Uterus (tissue), 2 donors: ENCODE measurements around the gene ADAMTSL5.
"Not testable (repeated sequence)": the region's sequence is repeated elsewhere in the genome, so short reads cannot be mapped to it uniquely, and the experiment has no call there.

Experiments used
- POLR2A ChIP-seq, 2 donors: fragments of 450-650 bp; IDR thresholded peaks; one replicate each; pipeline ENCODE4 v1.6.1; 2016; ENCODE audit warnings: antibody characterized with exemption in 2 of 2, mild to moderate bottlenecking in 1 of 2, moderate library complexity in 1 of 2
- TF ChIP-seq, protein P1 (sequence below), 4 experiments: fragments of 200-600 bp in 2 of 4; fragments of 450-650 bp in 2 of 4; sonication (generic) in 2 of 4; IDR thresholded peaks; one replicate each; pipeline ENCODE4 v1.5.1; 2016 to 2019; ENCODE audit warnings: antibody characterized with exemption in 4 of 4, mild to moderate bottlenecking in 2 of 4, moderate library complexity in 1 of 4

- TF ChIP-seq, protein P1, sequence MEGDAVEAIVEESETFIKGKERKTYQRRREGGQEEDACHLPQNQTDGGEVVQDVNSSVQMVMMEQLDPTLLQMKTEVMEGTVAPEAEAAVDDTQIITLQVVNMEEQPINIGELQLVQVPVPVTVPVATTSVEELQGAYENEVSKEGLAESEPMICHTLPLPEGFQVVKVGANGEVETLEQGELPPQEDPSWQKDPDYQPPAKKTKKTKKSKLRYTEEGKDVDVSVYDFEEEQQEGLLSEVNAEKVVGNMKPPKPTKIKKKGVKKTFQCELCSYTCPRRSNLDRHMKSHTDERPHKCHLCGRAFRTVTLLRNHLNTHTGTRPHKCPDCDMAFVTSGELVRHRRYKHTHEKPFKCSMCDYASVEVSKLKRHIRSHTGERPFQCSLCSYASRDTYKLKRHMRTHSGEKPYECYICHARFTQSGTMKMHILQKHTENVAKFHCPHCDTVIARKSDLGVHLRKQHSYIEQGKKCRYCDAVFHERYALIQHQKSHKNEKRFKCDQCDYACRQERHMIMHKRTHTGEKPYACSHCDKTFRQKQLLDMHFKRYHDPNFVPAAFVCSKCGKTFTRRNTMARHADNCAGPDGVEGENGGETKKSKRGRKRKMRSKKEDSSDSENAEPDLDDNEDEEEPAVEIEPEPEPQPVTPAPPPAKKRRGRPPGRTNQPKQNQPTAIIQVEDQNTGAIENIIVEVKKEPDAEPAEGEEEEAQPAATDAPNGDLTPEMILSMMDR (IDR thresholded peaks at IDR 0.05), result not testable (repeated sequence)
- TF ChIP-seq POLR2A (IDR thresholded peaks at IDR 0.05), result not testable (repeated sequence)
Observed at GRCh38 chr19:1535699-1536098, 22.9 kb upstream of the ADAMTSL5 start.
